ENCODE measurements around the gene PLCB4. TPM values are rescaled to one million over a fixed set of nuclear protein-coding genes. Genes with fewer than 3 reads are reported as not detected.

Gene PLCB4
- total RNA-seq, 1 donor from 2014 or later = 38.0 TPM

- Histone ChIP-seq H3K4me3 (no peak overlapping the region), H3K27ac (no peak overlapping the region), H3K4me1 (no peaks in the 10 kb centered on the region), H3K27me3 (no peaks in the 10 kb centered on the region), H3K9me3 (no peaks in the 10 kb centered on the region), H3K36me3 (no peaks in the 10 kb centered on the region)
- DNase-seq (ENCODE audit: low spot score in 2 of 2) = no peak
- intact Hi-C loops (cut with DNase I) = no loop called here
- TF ChIP-seq CTCF (IDR thresholded peaks at IDR 0.05) = no peak
Measured at GRCh38 chr20:9287826-9288225, 218.9 kb downstream of the PLCB4 start.

GRCh38 chr20:9290331-9290730 is 221.4 kb downstream of the PLCB4 start:
- H3K4me1 ChIP-seq = no peaks in the 10 kb centered on the region
- no peaks in the 10 kb centered on the region for H3K27me3 ChIP-seq
- intact Hi-C loops (cut with DNase I) = no loop called here
- TF ChIP-seq CTCF (IDR thresholded peaks at IDR 0.05) = no peak
- no peaks in the 10 kb centered on the region for H3K9me3 ChIP-seq
- DNase-seq (ENCODE audit: low spot score in 2 of 2) = no peak
- H3K36me3 ChIP-seq = no peaks in the 10 kb centered on the region
- no peak overlapping the region for H3K27ac ChIP-seq
- no peak overlapping the region for H3K4me3 ChIP-seq

GRCh38 chr20:9293145-9293544 is 224.3 kb downstream of the PLCB4 start:
- H3K4me3 ChIP-seq = no peak overlapping the region
- no peaks in the 10 kb centered on the region for H3K4me1 ChIP-seq
- no peak for TF ChIP-seq CTCF (IDR thresholded peaks at IDR 0.05)
- DNase-seq (ENCODE audit: low spot score in 2 of 2) = no peak
- no peaks in the 10 kb centered on the region for H3K27me3 ChIP-seq
- no peaks in the 10 kb centered on the region for H3K9me3 ChIP-seq
- H3K36me3 ChIP-seq = no peaks in the 10 kb centered on the region
- H3K27ac ChIP-seq = no peak overlapping the region
- intact Hi-C loops (cut with DNase I) = no loop called here

GRCh38 chr20:9294041-9294440 is 225.2 kb downstream of the PLCB4 start:
- DNase-seq (ENCODE audit: low spot score in 2 of 2) = no peak
- TF ChIP-seq CTCF (IDR thresholded peaks at IDR 0.05) = no peak
- H3K36me3 ChIP-seq = no peaks in the 10 kb centered on the region
- no peaks in the 10 kb centered on the region for H3K27me3 ChIP-seq
- no peak overlapping the region for H3K27ac ChIP-seq
- intact Hi-C loops (cut with DNase I) = no loop called here
- H3K9me3 ChIP-seq = no peaks in the 10 kb centered on the region
- no peaks in the 10 kb centered on the region for H3K4me1 ChIP-seq
- no peak overlapping the region for H3K4me3 ChIP-seq

- DNase-seq (ENCODE audit: low spot score in 2 of 2) = no peak
- intact Hi-C loops (cut with DNase I) = loop anchor here (1.0 kb wide), 1 partner anchor 17 kb away; no protein-coding TSS in a partner anchor
- Histone ChIP-seq H3K4me3 (no peak overlapping the region), H3K36me3 (no peaks in the 10 kb centered on the region), H3K27ac (no peak overlapping the region), H3K4me1 (no peaks in the 10 kb centered on the region), H3K27me3 (no peaks in the 10 kb centered on the region), H3K9me3 (no peaks in the 10 kb centered on the region)
- TF ChIP-seq CTCF (IDR thresholded peaks at IDR 0.05) = no peak
Measured at GRCh38 chr20:9298906-9299305, 230.0 kb downstream of the PLCB4 start.

GRCh38 chr20:9300080-9300479 is 231.2 kb downstream of the PLCB4 start:
- intact Hi-C loops (cut with DNase I) = no loop called here
- no peak for DNase-seq (ENCODE audit: low spot score in 2 of 2)
- H3K4me1 ChIP-seq = no peaks in the 10 kb centered on the region
- no peaks in the 10 kb centered on the region for H3K9me3 ChIP-seq
- TF ChIP-seq CTCF (IDR thresholded peaks at IDR 0.05) = no peak
- H3K27ac ChIP-seq = no peak overlapping the region
- H3K4me3 ChIP-seq = no peak overlapping the region
- no peaks in the 10 kb centered on the region for H3K27me3 ChIP-seq
- H3K36me3 ChIP-seq = no peaks in the 10 kb centered on the region
